Peyer's patch (tissue), 4 donors: ENCODE data around the gene NMNAT1.
"Not testable (repeated sequence)": the region's sequence is repeated elsewhere in the genome, so short reads cannot be mapped to it uniquely, and the experiment has no call there.

Source experiments
- POLR2A ChIP-seq, 2 donors: fragments of 450-650 bp; IDR thresholded peaks; one replicate each; pipeline ENCODE4 v1.5.1; 2017; ENCODE audit warnings: antibody characterized with exemption in 2 of 2, mild to moderate bottlenecking in 2 of 2, moderate library complexity in 2 of 2
- TF ChIP-seq, protein P1 (sequence below), 6 experiments: fragments of 450-650 bp in 4 of 6; fragments of 200-600 bp in 2 of 6; sonication (generic) in 1 of 6; IDR thresholded peaks; one replicate each; pipeline ENCODE4 v1.5.1; 2017 to 2019; ENCODE audit warnings: antibody characterized with exemption in 6 of 6, mild to moderate bottlenecking in 3 of 6, moderate library complexity in 1 of 6

DNA sequence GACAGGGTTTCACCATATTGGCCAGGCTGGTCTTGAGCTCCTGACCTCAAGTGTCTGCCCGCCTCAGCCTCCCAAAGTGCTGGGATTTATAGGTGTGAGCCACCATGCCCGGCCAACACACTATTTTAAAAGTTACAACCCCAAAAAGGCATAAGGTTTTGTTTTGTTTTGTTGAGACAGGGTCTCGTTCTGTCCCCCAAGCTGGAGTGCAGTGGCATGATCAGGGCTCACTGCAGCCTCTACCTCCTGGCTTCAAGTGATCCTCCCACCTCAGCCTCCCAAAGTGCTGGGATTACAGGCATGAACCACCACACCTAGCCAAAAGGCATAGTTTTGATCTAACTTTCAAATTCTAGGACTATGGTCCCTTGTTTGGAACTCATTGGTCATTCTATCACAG lies 25.8 kb upstream of the NMNAT1 start:
- TF ChIP-seq, protein P1, sequence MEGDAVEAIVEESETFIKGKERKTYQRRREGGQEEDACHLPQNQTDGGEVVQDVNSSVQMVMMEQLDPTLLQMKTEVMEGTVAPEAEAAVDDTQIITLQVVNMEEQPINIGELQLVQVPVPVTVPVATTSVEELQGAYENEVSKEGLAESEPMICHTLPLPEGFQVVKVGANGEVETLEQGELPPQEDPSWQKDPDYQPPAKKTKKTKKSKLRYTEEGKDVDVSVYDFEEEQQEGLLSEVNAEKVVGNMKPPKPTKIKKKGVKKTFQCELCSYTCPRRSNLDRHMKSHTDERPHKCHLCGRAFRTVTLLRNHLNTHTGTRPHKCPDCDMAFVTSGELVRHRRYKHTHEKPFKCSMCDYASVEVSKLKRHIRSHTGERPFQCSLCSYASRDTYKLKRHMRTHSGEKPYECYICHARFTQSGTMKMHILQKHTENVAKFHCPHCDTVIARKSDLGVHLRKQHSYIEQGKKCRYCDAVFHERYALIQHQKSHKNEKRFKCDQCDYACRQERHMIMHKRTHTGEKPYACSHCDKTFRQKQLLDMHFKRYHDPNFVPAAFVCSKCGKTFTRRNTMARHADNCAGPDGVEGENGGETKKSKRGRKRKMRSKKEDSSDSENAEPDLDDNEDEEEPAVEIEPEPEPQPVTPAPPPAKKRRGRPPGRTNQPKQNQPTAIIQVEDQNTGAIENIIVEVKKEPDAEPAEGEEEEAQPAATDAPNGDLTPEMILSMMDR (IDR thresholded peaks at IDR 0.05) = not testable (repeated sequence)
- not testable (repeated sequence) for TF ChIP-seq POLR2A (IDR thresholded peaks at IDR 0.05)
